ENCODE data around the gene PLXNA2.

DNA sequence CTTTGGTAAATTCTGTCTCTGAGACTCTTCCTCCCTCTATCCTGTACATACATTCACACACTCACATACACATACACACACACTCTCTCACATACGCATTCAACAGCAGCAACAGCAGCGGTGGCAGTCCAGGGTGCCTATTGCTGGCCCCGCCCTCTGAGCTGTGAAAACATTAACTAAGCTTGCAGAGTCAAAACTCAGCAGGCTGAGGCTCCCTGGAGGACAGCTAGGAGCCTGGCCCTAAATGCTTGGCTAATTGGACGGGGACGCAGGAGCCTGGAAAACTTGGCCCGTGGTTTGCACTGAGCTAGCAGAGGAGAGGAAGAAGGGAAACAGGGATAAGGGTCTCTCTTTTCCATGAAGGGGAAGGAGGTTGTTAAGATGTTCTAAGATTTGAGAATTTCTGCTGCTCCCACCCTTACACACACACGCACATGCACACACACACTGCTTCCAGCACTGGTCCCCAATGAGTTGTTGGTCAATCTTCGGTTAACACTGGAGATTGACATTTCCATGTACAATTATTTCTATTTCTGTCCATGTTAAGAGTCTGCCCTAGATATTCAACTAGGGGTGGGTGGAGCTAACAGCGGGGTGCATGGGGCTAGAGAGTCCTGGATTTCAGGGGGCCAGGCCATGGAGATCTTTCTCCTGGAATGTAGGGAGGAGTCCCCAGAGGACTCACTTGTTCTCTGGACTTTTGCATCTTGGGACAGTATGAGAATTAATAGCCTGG is 94.2 kb downstream of the PLXNA2 start:
- TF ChIP-seq EZH2 (IDR thresholded peaks at IDR 0.05; ENCODE audit: insufficient read depth, poor library complexity, severe bottlenecking) (no peak), EZH2phosphoT487 (IDR thresholded peaks at IDR 0.05; ENCODE audit: insufficient read depth, low read depth) (no peak)
